ENCODE measurements around the gene EXOSC9. TPM values are rescaled to one million over a fixed set of nuclear protein-coding genes. Genes with fewer than 3 reads are reported as not detected.

The EXOSC9 gene
- total and polyA plus RNA-seq, 2 experiments from 2014 or later = 41.9 to 44.1 TPM

DNA sequence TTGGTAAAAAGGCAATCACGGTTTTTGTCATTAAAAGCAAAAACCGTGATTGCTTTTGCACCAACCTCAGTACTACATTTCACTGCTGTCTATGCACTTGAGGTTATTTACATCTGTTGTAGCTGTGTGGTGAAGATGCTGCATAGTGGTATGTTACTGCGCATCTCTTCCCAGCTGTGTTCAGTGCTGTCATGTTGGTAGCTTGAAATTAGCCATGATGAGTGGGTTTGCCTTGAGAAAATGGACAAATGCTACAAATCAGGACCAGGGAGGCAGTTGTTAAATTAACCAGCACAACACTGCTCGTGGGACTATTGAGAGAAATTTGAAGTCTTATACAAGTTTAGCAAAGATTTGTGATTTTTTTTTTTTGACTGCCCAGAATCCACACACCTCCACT, 34.0 kb upstream of the EXOSC9 start:
- H3K4me1 ChIP-seq (ENCODE audit: insufficient read depth) = no peaks in the 10 kb centered on the region
- H3K27me3 ChIP-seq (replicated peaks; ENCODE audit: insufficient read depth) = peaks cover 4% of the 10 kb centered on the region; the same call in 1 of the 2 replicates
- H3K79me2 ChIP-seq (ENCODE audit: insufficient read depth) = no peaks in the 10 kb centered on the region
- no peaks in the 10 kb centered on the region for H3K36me3 ChIP-seq (ENCODE audit: low read depth)
- H3F3A ChIP-seq (ENCODE audit: insufficient read depth) = no peaks in the 10 kb centered on the region
- 88 to 92% methylated on average over 4 of the region's 4 CpGs for WGBS, 2 experiments (ENCODE audit: low coverage in 1 of 2, low lambda C conversion rate in 2 of 2, missing lambda C conversion rate in 2 of 2)
- no peak overlapping the region for H3K4me2 ChIP-seq (ENCODE audit: unreplicated experiment)
- H3K4me3 ChIP-seq = no peak overlapping the region
- DNase-seq = no peak
- no peak overlapping the region for H2AFZ ChIP-seq
- no peaks in the 10 kb centered on the region for H4K20me1 ChIP-seq (ENCODE audit: insufficient read depth)
- in situ Hi-C loops (cut with MboI) = no loop called here
- TF ChIP-seq EZH2 (IDR thresholded peaks at IDR 0.05; ENCODE audit: insufficient read depth, poor library complexity, severe bottlenecking) (no peak), EZH2phosphoT487 (IDR thresholded peaks at IDR 0.05; ENCODE audit: insufficient read depth, low read depth) (no peak)
- H3K9me2 ChIP-seq (ENCODE audit: insufficient read depth) = no peaks in the 10 kb centered on the region
- H3K27ac ChIP-seq = no peak overlapping the region
- no peaks in the 10 kb centered on the region for H3K9me3 ChIP-seq (ENCODE audit: low read depth)
- H3K9ac ChIP-seq = no peak overlapping the region

DNA sequence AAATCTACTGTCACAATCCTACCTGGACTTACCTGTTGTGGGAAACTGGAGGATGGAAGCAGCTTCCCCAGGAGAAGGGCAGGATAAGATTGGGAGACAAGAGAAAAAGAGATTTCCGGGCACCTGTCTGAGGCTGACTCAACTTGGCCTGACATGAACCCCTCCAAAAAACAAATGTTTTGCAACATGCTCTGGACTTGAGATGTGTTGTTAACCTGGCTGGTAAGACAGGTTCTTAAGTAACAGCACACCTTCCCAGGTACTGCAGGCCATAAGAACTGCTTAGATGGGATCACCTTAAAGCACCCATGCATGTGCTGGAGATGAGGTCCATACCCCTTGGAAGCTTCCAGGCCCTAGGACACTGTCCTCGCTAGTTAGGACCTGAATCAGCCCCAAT, 31.8 kb upstream of the EXOSC9 start:
- no peaks in the 10 kb centered on the region for H3F3A ChIP-seq (ENCODE audit: insufficient read depth)
- H3K9me3 ChIP-seq (ENCODE audit: low read depth) = no peaks in the 10 kb centered on the region
- no peak overlapping the region for H3K27ac ChIP-seq
- H3K9me2 ChIP-seq (ENCODE audit: insufficient read depth) = no peaks in the 10 kb centered on the region
- DNase-seq = no peak
- in situ Hi-C loops (cut with MboI) = no loop called here
- no peak for TF ChIP-seq EZH2phosphoT487 (IDR thresholded peaks at IDR 0.05; ENCODE audit: insufficient read depth, low read depth)
- TF ChIP-seq EZH2 (IDR thresholded peaks at IDR 0.05; ENCODE audit: insufficient read depth, poor library complexity, severe bottlenecking) = no peak
- no peak overlapping the region for H3K9ac ChIP-seq
- H3K27me3 ChIP-seq (replicated peaks; ENCODE audit: insufficient read depth) = peaks cover 4% of the 10 kb centered on the region; the same call in 1 of the 2 replicates
- no peak overlapping the region for H3K4me3 ChIP-seq
- H3K36me3 ChIP-seq (ENCODE audit: low read depth) = no peaks in the 10 kb centered on the region
- no peaks in the 10 kb centered on the region for H3K4me1 ChIP-seq (ENCODE audit: insufficient read depth)
- 91 to 100% methylated on average over 2 of the region's 2 CpGs for WGBS, 2 experiments (ENCODE audit: low coverage in 1 of 2, low lambda C conversion rate in 2 of 2, missing lambda C conversion rate in 2 of 2)
- no peak overlapping the region for H3K4me2 ChIP-seq (ENCODE audit: unreplicated experiment)
- no peak overlapping the region for H2AFZ ChIP-seq
- no peaks in the 10 kb centered on the region for H3K79me2 ChIP-seq (ENCODE audit: insufficient read depth)
- H4K20me1 ChIP-seq (ENCODE audit: insufficient read depth) = no peaks in the 10 kb centered on the region

DNA sequence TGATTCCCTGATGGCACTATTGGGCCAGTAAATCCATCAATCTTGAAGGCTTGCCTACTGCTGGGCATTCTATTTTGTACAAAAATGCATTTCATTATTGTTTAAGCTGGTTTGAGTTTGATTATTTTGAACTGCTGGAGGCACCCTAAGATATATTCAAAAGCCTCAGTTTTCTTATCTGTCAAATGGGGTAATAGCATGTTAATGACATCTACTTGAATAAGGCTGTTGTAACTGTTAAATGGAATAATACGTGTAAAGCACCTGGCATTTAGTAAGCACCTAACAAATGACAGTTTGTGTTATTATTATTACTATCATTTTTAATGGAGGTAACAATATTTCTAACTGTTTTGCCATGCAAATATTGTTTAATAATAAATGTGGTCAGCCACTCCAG, 29.3 kb upstream of the EXOSC9 start:
- H3K27ac ChIP-seq = no peak overlapping the region
- no peaks in the 10 kb centered on the region for H3K36me3 ChIP-seq (ENCODE audit: low read depth)
- 0 out of 2 replicates have a peak, but pooled peaks cover 3% of the 10 kb centered on the region for H3K4me1 ChIP-seq (ENCODE audit: insufficient read depth)
- in situ Hi-C loops (cut with MboI) = no loop called here
- TF ChIP-seq EZH2 (IDR thresholded peaks at IDR 0.05; ENCODE audit: insufficient read depth, poor library complexity, severe bottlenecking) (no peak), EZH2phosphoT487 (IDR thresholded peaks at IDR 0.05; ENCODE audit: insufficient read depth, low read depth) (no peak)
- H4K20me1 ChIP-seq (ENCODE audit: insufficient read depth) = no peaks in the 10 kb centered on the region
- no peaks in the 10 kb centered on the region for H3F3A ChIP-seq (ENCODE audit: insufficient read depth)
- no peak overlapping the region for H3K4me3 ChIP-seq
- H3K79me2 ChIP-seq (ENCODE audit: insufficient read depth) = no peaks in the 10 kb centered on the region
- no peaks in the 10 kb centered on the region for H3K9me2 ChIP-seq (ENCODE audit: insufficient read depth)
- H3K9ac ChIP-seq = no peak overlapping the region
- WGBS, 2 experiments (ENCODE audit: low coverage in 1 of 2, low lambda C conversion rate in 2 of 2, missing lambda C conversion rate in 2 of 2) = 94 to 98% methylated on average over 1 of the region's 1 CpG
- DNase-seq = no peak
- no peaks in the 10 kb centered on the region for H3K9me3 ChIP-seq (ENCODE audit: low read depth)
- H2AFZ ChIP-seq = no peak overlapping the region
- H3K4me2 ChIP-seq (ENCODE audit: unreplicated experiment) = no peak overlapping the region
- no peaks in the 10 kb centered on the region for H3K27me3 ChIP-seq (replicated peaks; ENCODE audit: insufficient read depth)

DNA sequence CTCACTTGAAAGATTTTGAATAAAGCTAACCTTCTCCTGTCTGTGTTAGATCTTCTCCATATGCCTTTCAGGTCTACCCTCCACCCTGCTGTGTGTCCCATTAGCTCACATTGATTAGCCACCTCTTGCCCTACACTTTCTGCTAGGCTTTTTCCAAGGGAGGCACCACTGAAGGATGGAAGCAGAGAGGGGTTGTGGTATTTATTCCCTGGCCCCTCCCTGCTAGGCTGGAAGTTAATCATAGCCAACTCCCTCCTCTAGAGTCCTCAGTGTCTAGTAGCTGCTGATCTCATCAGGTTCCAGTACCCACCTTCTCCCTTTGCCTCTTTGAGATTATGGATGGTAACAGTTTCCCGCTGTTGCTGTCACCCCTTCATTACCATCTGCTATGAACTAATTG, 27.2 kb upstream of the EXOSC9 start:
- Histone ChIP-seq H3K27ac (no peak overlapping the region), H3F3A (ENCODE audit: insufficient read depth) (peaks cover 7% of the 10 kb centered on the region; the same call in 1 of the 2 replicates), H4K20me1 (ENCODE audit: insufficient read depth) (no peaks in the 10 kb centered on the region), H3K36me3 (ENCODE audit: low read depth) (no peaks in the 10 kb centered on the region), H2AFZ (no peak overlapping the region), H3K9ac (no peak overlapping the region), H3K27me3 (replicated peaks; ENCODE audit: insufficient read depth) (no peaks in the 10 kb centered on the region), H3K9me3 (ENCODE audit: low read depth) (no peaks in the 10 kb centered on the region), H3K9me2 (ENCODE audit: insufficient read depth) (no peaks in the 10 kb centered on the region), H3K79me2 (ENCODE audit: insufficient read depth) (no peaks in the 10 kb centered on the region), H3K4me1 (ENCODE audit: insufficient read depth) (peaks cover 22% of the 10 kb centered on the region), H3K4me3 (no peak overlapping the region), H3K4me2 (ENCODE audit: unreplicated experiment) (no peak overlapping the region)
- TF ChIP-seq EZH2phosphoT487 (IDR thresholded peaks at IDR 0.05; ENCODE audit: insufficient read depth, low read depth) (no peak), EZH2 (IDR thresholded peaks at IDR 0.05; ENCODE audit: insufficient read depth, poor library complexity, severe bottlenecking) (no peak)
- 72 to 90% methylated on average over 1 of the region's 1 CpG for WGBS, 2 experiments (ENCODE audit: low coverage in 1 of 2, low lambda C conversion rate in 2 of 2, missing lambda C conversion rate in 2 of 2)
- in situ Hi-C loops (cut with MboI) = no loop called here
- DNase-seq = no peak

Data from GM23248 (cell line).